K562 (cell line): ENCODE results near the gene TEX22. TPM values are rescaled to one million over a fixed set of nuclear protein-coding genes. Genes with fewer than 3 reads are reported as not detected.

Experiments
- C11orf30 ChIP-seq: fragments of 450-650 bp; IDR thresholded peaks from 2 replicates; pipeline ENCODE4 v1.6.1; 2016; ENCODE audit warnings: low read depth, mild to moderate bottlenecking
- CUX1 ChIP-seq: fragments of 200-800 bp; sonication (Bioruptor generic); IDR thresholded peaks from 2 replicates; pipeline ENCODE4 v1.6.1; 2016; ENCODE audit warnings: missing genetic modification characterization, missing compliant biosample characterization
- E4F1 ChIP-seq: fragments of 250-450 bp; sonication (Bioruptor Pico); IDR thresholded peaks from 2 replicates; pipeline ENCODE4 v1.5.0; 2021; ENCODE audit warnings: mild to moderate bottlenecking, borderline replicate concordance
- ESRRA ChIP-seq: fragments of 450-650 bp; IDR thresholded peaks from 2 replicates; pipeline ENCODE4 v1.6.1; 2014; ENCODE audit warnings: low read depth, mild to moderate bottlenecking, moderate library complexity, borderline replicate concordance
- HDGF ChIP-seq: fragments of 450-650 bp; IDR thresholded peaks from 2 replicates; pipeline ENCODE4 v1.6.1; 2016
- TEAD1 ChIP-seq, 2 experiments: fragments of 450-650 bp in 1 of 2; sonication (generic) in 1 of 2; formaldehyde crosslinking; IDR thresholded peaks; 2 replicates each; pipeline versions ENCODE4 v1.4.0 to v1.8.0; 2020 to 2022; ENCODE audit warnings: mild to moderate bottlenecking in 2 of 2, missing genetic modification reagents in 1 of 2
- YY1 ChIP-seq, 3 experiments: IDR thresholded peaks; 2 replicates each; pipeline ENCODE4 v1.6.1; 2011; ENCODE audit warnings: low read length in 2 of 3, mild to moderate bottlenecking in 2 of 3, moderate library complexity in 2 of 3, borderline replicate concordance in 1 of 3, control low read depth in 1 of 3, low read depth in 1 of 3; ENCODE audit not compliant: insufficient read depth in 3 of 3, insufficient replicate concordance in 2 of 3, control insufficient read depth in 1 of 3, insufficient read length in 1 of 3; ENCODE audit errors: extremely low read depth in 1 of 3
- ZBTB1 ChIP-seq: sonication (generic); formaldehyde crosslinking; IDR thresholded peaks from 2 replicates; pipeline ENCODE4 v1.8.1; 2023; ENCODE audit warnings: missing genetic modification reagents, low read depth, mild to moderate bottlenecking, borderline replicate concordance
- polyA plus RNA-seq, 8 experiments: library from polyadenylated mRNA; depleted of rRNA in 4 of 8; stranded (reverse) in 5 of 8; unstranded in 3 of 8; fragments of >200 nt; fragmentation: Nextera tagmentation in 2 of 8; fragmentation: Illumina TruSeq in 1 of 8; extraction: Ambion mirVana in 2 of 8; extraction: Trizol in 1 of 8; gene quantifications; 2 replicates each; pipeline versions ENCODE4 v1.2.1 to v1.2.3, GENCODE V29; 2011 to 2014; ENCODE audit warnings: inconsistent platforms in 1 of 8, missing spikeins in 1 of 8
- total RNA-seq, 7 experiments: library from RNA; depleted of rRNA in 6 of 7; stranded (reverse); fragments of >200 nt in 6 of 7; fragmentation: Illumina TruSeq in 2 of 7; extraction: Trizol in 2 of 7; gene quantifications; 2 replicates each; pipeline versions ENCODE4 v1.2.1 to v1.2.3, GENCODE V29; 2011 to 2021; ENCODE audit warnings: low replicate concordance in 1 of 7
- TF ChIP-seq, protein P1 (sequence below): fragments of 450-650 bp; IDR thresholded peaks from 2 replicates; pipeline ENCODE4 v1.6.1; 2017; ENCODE audit warnings: antibody characterized with exemption
- TF ChIP-seq, protein P2 (sequence below): sonication (generic); formaldehyde crosslinking; IDR thresholded peaks from 2 replicates; pipeline ENCODE4 v1.8.0; 2022; ENCODE audit warnings: missing genetic modification reagents, mild to moderate bottlenecking, borderline replicate concordance
- TF ChIP-seq, protein P3 (sequence below): IDR thresholded peaks from 2 replicates; pipeline ENCODE4 v1.6.1; 2016; ENCODE audit warnings: missing genetic modification characterization, missing compliant biosample characterization
- TF ChIP-seq, protein P4 (sequence below): fragments of 250-450 bp; sonication (Bioruptor Pico); IDR thresholded peaks from 2 replicates; pipeline ENCODE4 v1.5.1; 2021; ENCODE audit warnings: mild to moderate bottlenecking

The TEX22 gene
- total and polyA plus RNA-seq, 9 of the 15 experiments (the other 6 are each of a cell fraction or from before 2014, with no cell fraction given), result 0.04 to 1.7 (median 0.23) TPM; not detected in 2

DNA sequence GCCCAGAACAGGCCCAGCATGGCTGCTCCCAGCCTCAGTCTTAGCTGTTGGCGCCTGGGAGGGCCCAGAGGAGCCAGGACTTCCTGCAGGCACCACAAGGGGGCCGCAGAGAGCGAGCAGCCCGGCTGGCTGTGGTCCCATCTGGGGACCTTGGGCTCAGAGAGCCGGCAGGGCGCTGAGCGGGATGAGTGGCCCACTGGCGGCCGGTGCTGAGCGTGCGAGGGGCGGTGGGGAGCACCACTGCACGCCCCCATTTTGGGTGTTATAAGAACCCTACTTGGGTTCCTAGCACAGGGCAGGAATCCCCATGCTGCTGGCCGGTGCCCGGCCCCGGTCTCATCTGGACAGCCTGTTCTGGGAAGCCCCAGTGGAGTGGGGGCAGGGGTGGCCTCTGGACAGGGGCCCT lies 50.4 kb downstream of the TEX22 start (continued):
- TF ChIP-seq, protein P1, sequence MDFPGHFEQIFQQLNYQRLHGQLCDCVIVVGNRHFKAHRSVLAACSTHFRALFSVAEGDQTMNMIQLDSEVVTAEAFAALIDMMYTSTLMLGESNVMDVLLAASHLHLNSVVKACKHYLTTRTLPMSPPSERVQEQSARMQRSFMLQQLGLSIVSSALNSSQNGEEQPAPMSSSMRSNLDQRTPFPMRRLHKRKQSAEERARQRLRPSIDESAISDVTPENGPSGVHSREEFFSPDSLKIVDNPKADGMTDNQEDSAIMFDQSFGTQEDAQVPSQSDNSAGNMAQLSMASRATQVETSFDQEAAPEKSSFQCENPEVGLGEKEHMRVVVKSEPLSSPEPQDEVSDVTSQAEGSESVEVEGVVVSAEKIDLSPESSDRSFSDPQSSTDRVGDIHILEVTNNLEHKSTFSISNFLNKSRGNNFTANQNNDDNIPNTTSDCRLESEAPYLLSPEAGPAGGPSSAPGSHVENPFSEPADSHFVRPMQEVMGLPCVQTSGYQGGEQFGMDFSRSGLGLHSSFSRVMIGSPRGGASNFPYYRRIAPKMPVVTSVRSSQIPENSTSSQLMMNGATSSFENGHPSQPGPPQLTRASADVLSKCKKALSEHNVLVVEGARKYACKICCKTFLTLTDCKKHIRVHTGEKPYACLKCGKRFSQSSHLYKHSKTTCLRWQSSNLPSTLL, result no peak
- TF ChIP-seq TEAD1 (CRISPR knock-in tag; IDR thresholded peaks at IDR 0.05) (no peak), ZBTB1 (no peak), C11orf30 (no peak), CUX1 (CRISPR knock-in tag) (no peak), ESRRA (no peak), YY1 (IDR thresholded peaks at IDR 0.05; ENCODE audit: borderline replicate concordance in 1 of 3, control insufficient read depth in 1 of 3, extremely low read depth in 1 of 3, insufficient read depth in 3 of 3, insufficient read length in 1 of 3, insufficient replicate concordance in 2 of 3, low read depth in 1 of 3, low read length in 2 of 3) (peak in 1 of 3 experiments; percentile 38), HDGF (no peak), E4F1 (CRISPR knock-in tag) (no peak)
- TF ChIP-seq, protein P2, sequence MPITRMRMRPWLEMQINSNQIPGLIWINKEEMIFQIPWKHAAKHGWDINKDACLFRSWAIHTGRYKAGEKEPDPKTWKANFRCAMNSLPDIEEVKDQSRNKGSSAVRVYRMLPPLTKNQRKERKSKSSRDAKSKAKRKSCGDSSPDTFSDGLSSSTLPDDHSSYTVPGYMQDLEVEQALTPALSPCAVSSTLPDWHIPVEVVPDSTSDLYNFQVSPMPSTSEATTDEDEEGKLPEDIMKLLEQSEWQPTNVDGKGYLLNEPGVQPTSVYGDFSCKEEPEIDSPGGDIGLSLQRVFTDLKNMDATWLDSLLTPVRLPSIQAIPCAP (CRISPR knock-in tag), result no peak
- TF ChIP-seq, protein P3, sequence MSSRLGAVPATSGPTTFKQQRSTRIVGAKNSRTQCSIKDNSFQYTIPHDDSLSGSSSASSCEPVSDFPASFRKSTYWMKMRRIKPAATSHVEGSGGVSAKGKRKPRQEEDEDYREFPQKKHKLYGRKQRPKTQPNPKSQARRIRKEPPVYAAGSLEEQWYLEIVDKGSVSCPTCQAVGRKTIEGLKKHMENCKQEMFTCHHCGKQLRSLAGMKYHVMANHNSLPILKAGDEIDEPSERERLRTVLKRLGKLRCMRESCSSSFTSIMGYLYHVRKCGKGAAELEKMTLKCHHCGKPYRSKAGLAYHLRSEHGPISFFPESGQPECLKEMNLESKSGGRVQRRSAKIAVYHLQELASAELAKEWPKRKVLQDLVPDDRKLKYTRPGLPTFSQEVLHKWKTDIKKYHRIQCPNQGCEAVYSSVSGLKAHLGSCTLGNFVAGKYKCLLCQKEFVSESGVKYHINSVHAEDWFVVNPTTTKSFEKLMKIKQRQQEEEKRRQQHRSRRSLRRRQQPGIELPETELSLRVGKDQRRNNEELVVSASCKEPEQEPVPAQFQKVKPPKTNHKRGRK (tag), result no peak
- TF ChIP-seq, protein P4, sequence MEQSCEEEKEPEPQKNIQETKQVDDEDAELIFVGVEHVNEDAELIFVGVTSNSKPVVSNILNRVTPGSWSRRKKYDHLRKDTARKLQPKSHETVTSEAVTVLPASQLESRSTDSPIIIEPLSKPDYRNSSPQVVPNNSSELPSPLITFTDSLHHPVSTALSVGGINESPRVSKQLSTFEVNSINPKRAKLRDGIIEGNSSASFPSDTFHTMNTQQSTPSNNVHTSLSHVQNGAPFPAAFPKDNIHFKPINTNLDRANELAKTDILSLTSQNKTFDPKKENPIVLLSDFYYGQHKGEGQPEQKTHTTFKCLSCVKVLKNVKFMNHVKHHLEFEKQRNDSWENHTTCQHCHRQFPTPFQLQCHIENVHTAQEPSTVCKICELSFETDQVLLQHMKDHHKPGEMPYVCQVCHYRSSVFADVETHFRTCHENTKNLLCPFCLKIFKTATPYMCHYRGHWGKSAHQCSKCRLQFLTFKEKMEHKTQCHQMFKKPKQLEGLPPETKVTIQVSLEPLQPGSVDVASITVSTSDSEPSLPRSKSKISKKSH, result no peak
